SK-N-SH (cell line): ENCODE measurements around the gene MCM3AP. TPM values are rescaled to one million over a fixed set of nuclear protein-coding genes. Genes with fewer than 3 reads are reported as not detected.

ENCODE experiments used
- CTCF ChIA-PET: fragments of 300-600, 350-600 bp; formaldehyde crosslinking; extraction: SDS; loops from one replicate; lab custom pipeline; 2021; lab: Yijun Ruan, JAX
- POLR2A ChIA-PET: fragments of 350-600 bp; sonication (Branson Sonifier 250); formaldehyde crosslinking; extraction: SDS; loops from one replicate; lab custom pipeline; 2020; ENCODE audit warnings: antibody characterized with exemption, inconsistent platforms; lab: Yijun Ruan, JAX
- DNase-seq: peaks from one replicate; pipeline ENCODE4 v3.0.0; 2012
- H2AFZ ChIP-seq: fragments of 200-600 bp; sonication (generic); 2 replicates; pipeline ENCODE4 v1.8.1; 2016; ENCODE audit warnings: antibody characterized with exemption, mild to moderate bottlenecking, low read depth
- H3F3A ChIP-seq: fragments of 200-600 bp; sonication (generic); replicated peaks from 2 replicates; pipeline ENCODE3; 2016; ENCODE audit warnings: antibody characterized with exemption, mild to moderate bottlenecking; ENCODE audit not compliant: insufficient read depth
- H3K27ac ChIP-seq, 2 experiments: fragments of 200-500 bp in 1 of 2; fragments of 200-600 bp in 1 of 2; sonication (Bioruptor generic) in 1 of 2; sonication (generic), shearing (Covaris generic) in 1 of 2; 2 replicates each; pipeline versions ENCODE4 v1.5.1 to v1.6.1; 2014 to 2016; ENCODE audit warnings: low read depth in 2 of 2, inconsistent platforms in 1 of 2, low read length in 1 of 2, mild to moderate bottlenecking in 1 of 2, mixed read lengths in 1 of 2
- H3K27me3 ChIP-seq: fragments of 200-600 bp; sonication (generic), shearing (Covaris generic); 2 replicates; pipeline ENCODE4 v1.6.1; 2016; ENCODE audit warnings: mixed run types; ENCODE audit not compliant: insufficient read depth
- H3K36me3 ChIP-seq, 2 experiments: fragments of 200-500 bp in 1 of 2; fragments of 200-600 bp in 1 of 2; sonication (Bioruptor generic) in 1 of 2; sonication (generic) in 1 of 2; replicated peaks in 1 of 2; 2 replicates each; pipeline versions ENCODE3 to v1.5.1; 2014 to 2016; ENCODE audit warnings: low read length in 1 of 2, mild to moderate bottlenecking in 1 of 2; ENCODE audit not compliant: insufficient read depth in 2 of 2, control insufficient read depth in 1 of 2
- H3K4me1 ChIP-seq, 2 experiments: fragments of 200-500 bp in 1 of 2; fragments of 200-600 bp in 1 of 2; sonication (Bioruptor generic) in 1 of 2; sonication (generic), shearing (Covaris generic) in 1 of 2; 2 replicates each; pipeline versions ENCODE4 v1.5.1 to v1.6.1; 2014 to 2016; ENCODE audit warnings: low read depth in 1 of 2, low read length in 1 of 2, mixed run types in 1 of 2; ENCODE audit not compliant: insufficient read depth in 2 of 2, control insufficient read depth in 1 of 2
- H3K4me2 ChIP-seq: fragments of 200-600 bp; sonication (generic), shearing (Covaris generic); 2 replicates; pipeline ENCODE4 v1.6.1; 2017; ENCODE audit warnings: mixed run types
- H3K4me3 ChIP-seq, 2 experiments: fragments of 200-500 bp in 1 of 2; fragments of 200-600 bp in 1 of 2; sonication (Bioruptor generic) in 1 of 2; sonication (generic), shearing (Covaris generic) in 1 of 2; 2 replicates each; pipeline versions ENCODE4 v1.5.1 to v1.8.1; 2014 to 2016; ENCODE audit warnings: low read depth in 2 of 2, inconsistent platforms in 1 of 2, low read length in 1 of 2, mild to moderate bottlenecking in 1 of 2, mixed read lengths in 1 of 2, moderate library complexity in 1 of 2
- H3K79me2 ChIP-seq: fragments of 200-600 bp; sonication (generic); 2 replicates; pipeline ENCODE4 v1.8.1; 2017; ENCODE audit warnings: mild to moderate bottlenecking; ENCODE audit not compliant: insufficient read depth
- H3K9ac ChIP-seq: fragments of 200-600 bp; sonication (generic); 2 replicates; pipeline ENCODE4 v1.6.1; 2017; ENCODE audit warnings: mixed run types
- H3K9me2 ChIP-seq: fragments of 200-600 bp; sonication (generic); 2 replicates; pipeline ENCODE4 v1.6.1; 2017; ENCODE audit warnings: mixed run types
- H3K9me3 ChIP-seq: fragments of 200-600 bp; sonication (generic); 2 replicates; pipeline ENCODE4 v1.6.1; 2017; ENCODE audit warnings: mixed run types, mild to moderate bottlenecking, moderate library complexity
- H4K20me1 ChIP-seq: fragments of 200-600 bp; sonication (generic); 2 replicates; pipeline ENCODE4 v1.6.1; 2017; ENCODE audit warnings: mild to moderate bottlenecking, mixed run types; ENCODE audit not compliant: insufficient read depth
- GABPA ChIP-seq: IDR thresholded peaks from 2 replicates; pipeline ENCODE4 v1.4.0; 2012; ENCODE audit warnings: low read depth, mild to moderate bottlenecking
- NFIC ChIP-seq: IDR thresholded peaks from 2 replicates; pipeline ENCODE4 v1.4.0; 2012; ENCODE audit warnings: borderline replicate concordance
- NRF1 ChIP-seq: IDR thresholded peaks from 2 replicates; pipeline ENCODE4 v1.6.1; 2012; ENCODE audit warnings: low read depth, mild to moderate bottlenecking, low read length
- RAD21 ChIP-seq: IDR thresholded peaks from 2 replicates; pipeline ENCODE4 v1.6.1; 2012; ENCODE audit warnings: mild to moderate bottlenecking, low read length
- REST ChIP-seq: IDR thresholded peaks from 2 replicates; pipeline ENCODE4 v1.6.1; 2012; ENCODE audit warnings: mild to moderate bottlenecking, low read depth, low read length, moderate library complexity
- RFX5 ChIP-seq: IDR thresholded peaks from 2 replicates; pipeline ENCODE4 v1.6.1; 2012; ENCODE audit warnings: mild to moderate bottlenecking, improper control_type of control experiment, low read length
- RXRA ChIP-seq: IDR thresholded peaks from 2 replicates; pipeline ENCODE4 v1.4.0; 2012; ENCODE audit warnings: low read depth, mild to moderate bottlenecking, borderline replicate concordance
- TCF12 ChIP-seq: IDR thresholded peaks from 2 replicates; pipeline ENCODE4 v1.4.0; 2012
- YY1 ChIP-seq: IDR thresholded peaks from 2 replicates; pipeline ENCODE4 v1.4.0; 2012; ENCODE audit warnings: low read depth, mild to moderate bottlenecking
- WGBS: methylation state at CpG from one replicate; pipeline ENCODE4 v1.1.6; 2017; ENCODE audit warnings: low lambda C conversion rate; 5-methylcytosine and 5-hydroxymethylcytosine counted together
- polyA plus RNA-seq, 3 experiments: library from polyadenylated mRNA; depleted of rRNA; stranded (reverse); fragments of >200 nt; gene quantifications; 2 replicates each; pipeline ENCODE4 v1.2.3, GENCODE V29; 2012
- TF ChIP-seq, protein P1 (sequence below): IDR thresholded peaks from 2 replicates; pipeline ENCODE4 v1.4.0; 2012; ENCODE audit warnings: low read depth
- TF ChIP-seq, protein P2 (sequence below): IDR thresholded peaks from 2 replicates; pipeline ENCODE4 v1.4.0; 2012; ENCODE audit warnings: low read depth, borderline replicate concordance

Gene MCM3AP
- polyA plus RNA-seq, 1 of the 3 experiments (the other 2 are of a cell fraction), result 42.9 TPM

- CTCF ChIA-PET, result interaction anchor here (0.9 to 1.5 kb wide), 2 partner anchors 23 to 65 kb away, joined by 3 to 6 read pairs; no protein-coding TSS in a partner anchor
Measured at GRCh38 chr21:46211376-46211775, 74.0 kb downstream of the MCM3AP start.

More at GRCh38 chr21:46211376-46211775, 74.0 kb downstream of the MCM3AP start:
- no peak overlapping the region for H3K4me3 ChIP-seq
- H3K9me3 ChIP-seq, result no peaks in the 10 kb centered on the region
- H3K79me2 ChIP-seq, result no peaks in the 10 kb centered on the region
- H3K4me1 ChIP-seq, result peaks cover 0 to 22% of the 10 kb centered on the region in 2 experiments; a peak in 1 of 4 replicates
- peaks cover 0 to 40% of the 10 kb centered on the region in 2 experiments for H3K36me3 ChIP-seq
- no peaks in the 10 kb centered on the region for H3K27me3 ChIP-seq
- H2AFZ ChIP-seq, result no peak overlapping the region
- no peak overlapping the region for H3K27ac ChIP-seq
- TF ChIP-seq TCF12 (no peak), YY1 (no peak), RXRA (no peak), NFIC (no peak), GABPA (no peak), REST (no peak), RAD21 (no peak), RFX5 (no peak), NRF1 (no peak)
- TF ChIP-seq, protein P1, sequence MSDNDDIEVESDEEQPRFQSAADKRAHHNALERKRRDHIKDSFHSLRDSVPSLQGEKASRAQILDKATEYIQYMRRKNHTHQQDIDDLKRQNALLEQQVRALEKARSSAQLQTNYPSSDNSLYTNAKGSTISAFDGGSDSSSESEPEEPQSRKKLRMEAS, result no peak
- TF ChIP-seq, protein P2, sequence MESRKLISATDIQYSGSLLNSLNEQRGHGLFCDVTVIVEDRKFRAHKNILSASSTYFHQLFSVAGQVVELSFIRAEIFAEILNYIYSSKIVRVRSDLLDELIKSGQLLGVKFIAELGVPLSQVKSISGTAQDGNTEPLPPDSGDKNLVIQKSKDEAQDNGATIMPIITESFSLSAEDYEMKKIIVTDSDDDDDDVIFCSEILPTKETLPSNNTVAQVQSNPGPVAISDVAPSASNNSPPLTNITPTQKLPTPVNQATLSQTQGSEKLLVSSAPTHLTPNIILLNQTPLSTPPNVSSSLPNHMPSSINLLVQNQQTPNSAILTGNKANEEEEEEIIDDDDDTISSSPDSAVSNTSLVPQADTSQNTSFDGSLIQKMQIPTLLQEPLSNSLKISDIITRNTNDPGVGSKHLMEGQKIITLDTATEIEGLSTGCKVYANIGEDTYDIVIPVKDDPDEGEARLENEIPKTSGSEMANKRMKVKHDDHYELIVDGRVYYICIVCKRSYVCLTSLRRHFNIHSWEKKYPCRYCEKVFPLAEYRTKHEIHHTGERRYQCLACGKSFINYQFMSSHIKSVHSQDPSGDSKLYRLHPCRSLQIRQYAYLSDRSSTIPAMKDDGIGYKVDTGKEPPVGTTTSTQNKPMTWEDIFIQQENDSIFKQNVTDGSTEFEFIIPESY, result no peak
- POLR2A ChIA-PET, result no interaction called here
- H3K9ac ChIP-seq, result no peak overlapping the region
- WGBS, result 86% methylated on average over 5 of the region's 7 CpGs
- no peak for DNase-seq
- H4K20me1 ChIP-seq, result no peaks in the 10 kb centered on the region
- H3K4me2 ChIP-seq, result no peak overlapping the region
- H3K9me2 ChIP-seq, result no peaks in the 10 kb centered on the region
- no peaks in the 10 kb centered on the region for H3F3A ChIP-seq
